Suprapubic skin (tissue), 4 donors: Measurements from ENCODE around the gene ABHD16B. TPM values are rescaled to one million over a fixed set of nuclear protein-coding genes. Genes with fewer than 3 reads are reported as not detected.
"Not testable (repeated sequence)": the region's sequence is repeated elsewhere in the genome, so short reads cannot be mapped to it uniquely, and the experiment has no call there.

ENCODE experiments used
- DNase-seq, 2 donors: peaks; one replicate each; pipeline ENCODE4 v3.0.0-alpha.2; 2019; ENCODE audit warnings: low spot score in 2 of 2
- H3K27ac ChIP-seq: fragments of 200-600 bp; sonication (generic); one replicate; pipeline ENCODE4 v1.5.1; 2019
- H3K27me3 ChIP-seq: fragments of 200-600 bp; sonication (generic); one replicate; pipeline ENCODE4 v1.5.1; 2019
- H3K36me3 ChIP-seq: fragments of 200-600 bp; sonication (generic); one replicate; pipeline ENCODE4 v1.5.1; 2019
- H3K4me1 ChIP-seq: fragments of 200-600 bp; sonication (generic); one replicate; pipeline ENCODE4 v1.5.1; 2019
- H3K4me3 ChIP-seq: fragments of 200-600 bp; sonication (generic); one replicate; pipeline ENCODE4 v1.5.1; 2019; ENCODE audit warnings: mild to moderate bottlenecking
- H3K9me3 ChIP-seq: fragments of 200-600 bp; sonication (generic); one replicate; pipeline ENCODE4 v1.5.1; 2019
- EP300 ChIP-seq: sonication (generic); formaldehyde crosslinking; IDR thresholded peaks from one replicate; pipeline ENCODE4 v1.6.1; 2017; ENCODE audit warnings: antibody characterized with exemption
- POLR2A ChIP-seq, 2 donors: fragments of 450-650 bp; IDR thresholded peaks; one replicate each; pipeline ENCODE4 v1.6.1; 2017; ENCODE audit warnings: antibody characterized with exemption in 2 of 2, mild to moderate bottlenecking in 2 of 2, moderate library complexity in 2 of 2
- POLR2AphosphoS5 ChIP-seq, 3 donors: sonication (generic); formaldehyde crosslinking; IDR thresholded peaks; one replicate each; pipeline ENCODE4 v1.6.1; 2017; ENCODE audit warnings: antibody characterized with exemption in 3 of 3
- WGBS: methylation state at CpG from one replicate; pipeline ENCODE4 v1.1.5; 2018; 5-methylcytosine and 5-hydroxymethylcytosine counted together
- total RNA-seq, 4 donors: library from RNA; depleted of rRNA; stranded (reverse); fragments of >200 nt; gene quantifications; one replicate each; pipeline ENCODE4 v1.1.0, GENCODE V29; 2016
- TF ChIP-seq, protein P1 (sequence below), 2 donors: fragments of 200-600 bp in 1 of 2; fragments of 450-650 bp in 1 of 2; sonication (generic) in 1 of 2; IDR thresholded peaks; one replicate each; pipeline ENCODE4 v1.5.1; 2016 to 2019; ENCODE audit warnings: antibody characterized with exemption in 2 of 2, mild to moderate bottlenecking in 1 of 2, moderate library complexity in 1 of 2

Gene ABHD16B
- total RNA-seq, 4 donors from 2014 or later, result not detected

DNA sequence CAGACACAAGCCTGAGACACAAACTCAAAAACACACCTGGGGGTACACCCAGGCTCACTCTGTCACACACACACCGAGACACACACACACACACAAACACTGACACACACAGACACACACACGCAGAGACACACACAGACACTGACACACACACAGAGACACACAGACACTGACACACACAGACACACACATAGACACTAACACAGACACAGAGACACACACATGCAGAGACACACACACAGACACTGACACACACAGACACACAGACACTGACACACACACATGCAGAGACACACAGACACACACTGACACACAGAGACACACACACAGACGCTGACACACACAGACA is 14.4 kb upstream of the ABHD16B start:
- Histone ChIP-seq H3K36me3 (no peaks in the 10 kb centered on the region), H3K27ac (peak overlapping the region; percentile 51), H3K9me3 (no peaks in the 10 kb centered on the region), H3K4me1 (peaks cover 31% of the 10 kb centered on the region), H3K4me3 (no peak overlapping the region), H3K27me3 (peaks cover 26% of the 10 kb centered on the region)
- TF ChIP-seq, protein P1, sequence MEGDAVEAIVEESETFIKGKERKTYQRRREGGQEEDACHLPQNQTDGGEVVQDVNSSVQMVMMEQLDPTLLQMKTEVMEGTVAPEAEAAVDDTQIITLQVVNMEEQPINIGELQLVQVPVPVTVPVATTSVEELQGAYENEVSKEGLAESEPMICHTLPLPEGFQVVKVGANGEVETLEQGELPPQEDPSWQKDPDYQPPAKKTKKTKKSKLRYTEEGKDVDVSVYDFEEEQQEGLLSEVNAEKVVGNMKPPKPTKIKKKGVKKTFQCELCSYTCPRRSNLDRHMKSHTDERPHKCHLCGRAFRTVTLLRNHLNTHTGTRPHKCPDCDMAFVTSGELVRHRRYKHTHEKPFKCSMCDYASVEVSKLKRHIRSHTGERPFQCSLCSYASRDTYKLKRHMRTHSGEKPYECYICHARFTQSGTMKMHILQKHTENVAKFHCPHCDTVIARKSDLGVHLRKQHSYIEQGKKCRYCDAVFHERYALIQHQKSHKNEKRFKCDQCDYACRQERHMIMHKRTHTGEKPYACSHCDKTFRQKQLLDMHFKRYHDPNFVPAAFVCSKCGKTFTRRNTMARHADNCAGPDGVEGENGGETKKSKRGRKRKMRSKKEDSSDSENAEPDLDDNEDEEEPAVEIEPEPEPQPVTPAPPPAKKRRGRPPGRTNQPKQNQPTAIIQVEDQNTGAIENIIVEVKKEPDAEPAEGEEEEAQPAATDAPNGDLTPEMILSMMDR (IDR thresholded peaks at IDR 0.05), result no peak
- TF ChIP-seq POLR2A (IDR thresholded peaks at IDR 0.05), result no peak
- no peak for TF ChIP-seq POLR2AphosphoS5 (IDR thresholded peaks at IDR 0.05)
- no peak for TF ChIP-seq EP300
- no peak for DNase-seq
- WGBS, result 82% methylated on average over 1 of the region's 3 CpGs

DNA sequence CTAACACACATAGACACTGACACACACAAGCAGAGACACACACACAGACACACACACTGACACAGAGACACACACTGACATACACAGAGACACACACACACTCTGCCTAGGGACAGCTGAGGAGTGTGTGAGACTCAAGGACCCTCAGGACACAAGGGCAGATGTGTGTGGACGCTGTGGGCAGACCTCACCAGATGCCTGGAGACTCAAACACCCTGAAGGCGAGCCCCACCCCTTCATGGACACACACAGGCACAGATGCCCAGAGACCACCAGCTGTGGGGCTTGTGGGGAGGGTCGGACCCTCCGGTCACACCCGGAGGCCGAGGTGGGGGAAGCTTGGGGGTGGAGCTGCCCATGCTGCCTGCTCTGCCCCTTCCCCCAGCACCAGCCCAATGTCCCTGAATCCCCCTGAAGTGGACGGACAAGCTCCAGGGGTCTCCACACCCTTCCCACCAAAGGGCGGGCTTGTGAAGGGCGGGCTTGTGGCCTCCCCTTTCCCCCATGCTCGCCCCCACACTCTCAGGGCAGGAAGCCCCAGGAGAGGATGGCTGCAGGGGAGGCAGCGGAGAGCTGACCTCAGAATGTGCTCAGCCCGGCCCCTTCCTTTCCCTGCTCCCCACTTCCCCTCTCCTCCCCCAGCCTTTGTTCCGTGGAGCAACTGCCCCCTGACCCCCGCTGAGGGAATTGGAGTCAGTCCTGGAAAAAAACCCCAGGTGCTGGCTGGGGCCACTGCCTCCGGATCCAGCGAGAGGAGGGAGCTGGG is 13.9 kb upstream of the ABHD16B start:
- TF ChIP-seq POLR2A (IDR thresholded peaks at IDR 0.05) (no peak), POLR2AphosphoS5 (IDR thresholded peaks at IDR 0.05) (no peak), EP300 (no peak)
- TF ChIP-seq, protein P1 (IDR thresholded peaks at IDR 0.05), result no peak
- H3K4me3 ChIP-seq, result no peak overlapping the region
- H3K27ac ChIP-seq, result peak overlapping the region; percentile 51
- peaks cover 26% of the 10 kb centered on the region for H3K27me3 ChIP-seq
- H3K36me3 ChIP-seq, result no peaks in the 10 kb centered on the region
- H3K4me1 ChIP-seq, result peaks cover 31% of the 10 kb centered on the region
- H3K9me3 ChIP-seq, result no peaks in the 10 kb centered on the region
- WGBS, result 15% methylated on average over 9 of the region's 16 CpGs
- DNase-seq, result no peak

DNA sequence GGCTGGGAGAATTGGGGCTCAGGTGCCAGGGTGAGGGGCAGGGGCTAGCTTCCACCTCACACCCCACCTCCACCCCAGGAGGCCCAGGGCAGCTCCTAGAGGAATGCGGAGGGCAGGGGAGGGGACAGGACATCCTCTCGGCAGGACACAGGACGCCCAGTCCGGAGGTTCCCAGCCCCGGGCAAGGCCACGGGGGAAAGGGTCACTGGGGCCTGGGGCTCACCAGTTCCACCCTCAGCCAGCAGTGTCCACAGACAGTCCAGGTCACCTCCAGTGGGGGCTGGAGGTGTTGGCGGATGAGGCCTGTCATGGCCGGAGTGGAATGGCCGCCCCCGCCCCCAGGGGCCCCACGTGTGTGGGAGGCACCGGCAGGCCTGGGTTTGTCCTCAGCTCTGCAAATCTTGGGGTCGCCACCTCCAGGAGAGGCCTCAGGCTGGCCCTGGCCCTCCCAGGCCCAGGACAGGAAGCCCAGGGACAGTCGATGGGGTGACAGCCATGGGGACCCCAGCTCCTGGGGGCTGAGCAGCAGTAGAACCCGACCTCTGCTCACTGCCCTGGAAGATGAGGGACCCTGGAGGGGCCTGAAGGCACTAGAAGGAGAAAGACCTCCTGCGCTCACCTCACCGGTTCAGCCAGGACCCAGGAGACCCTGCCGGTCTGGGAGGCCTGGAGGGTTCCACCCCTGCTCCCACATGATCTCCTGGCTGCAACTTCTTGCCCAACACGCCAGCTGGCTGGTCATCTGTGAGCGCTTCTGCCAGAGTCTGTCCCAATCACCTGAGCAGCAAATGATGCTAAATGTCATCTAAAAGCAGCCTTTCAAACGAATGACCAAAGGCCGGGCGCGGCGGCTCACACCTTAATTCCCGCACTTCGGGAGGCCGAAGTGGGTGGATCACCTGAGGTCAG is 13.0 kb upstream of the ABHD16B start:
- 81% methylated on average over 13 of the region's 28 CpGs for WGBS
- Histone ChIP-seq H3K36me3 (no peaks in the 10 kb centered on the region), H3K4me3 (no peak overlapping the region), H3K9me3 (no peaks in the 10 kb centered on the region), H3K27me3 (peaks cover 26% of the 10 kb centered on the region), H3K27ac (peak overlapping the region; percentile 51), H3K4me1 (peaks cover 31% of the 10 kb centered on the region)
- TF ChIP-seq POLR2AphosphoS5 (IDR thresholded peaks at IDR 0.05) (no peak), POLR2A (IDR thresholded peaks at IDR 0.05) (no peak), EP300 (no peak)
- TF ChIP-seq, protein P1 (IDR thresholded peaks at IDR 0.05), result no peak
- DNase-seq, result no peak

DNA sequence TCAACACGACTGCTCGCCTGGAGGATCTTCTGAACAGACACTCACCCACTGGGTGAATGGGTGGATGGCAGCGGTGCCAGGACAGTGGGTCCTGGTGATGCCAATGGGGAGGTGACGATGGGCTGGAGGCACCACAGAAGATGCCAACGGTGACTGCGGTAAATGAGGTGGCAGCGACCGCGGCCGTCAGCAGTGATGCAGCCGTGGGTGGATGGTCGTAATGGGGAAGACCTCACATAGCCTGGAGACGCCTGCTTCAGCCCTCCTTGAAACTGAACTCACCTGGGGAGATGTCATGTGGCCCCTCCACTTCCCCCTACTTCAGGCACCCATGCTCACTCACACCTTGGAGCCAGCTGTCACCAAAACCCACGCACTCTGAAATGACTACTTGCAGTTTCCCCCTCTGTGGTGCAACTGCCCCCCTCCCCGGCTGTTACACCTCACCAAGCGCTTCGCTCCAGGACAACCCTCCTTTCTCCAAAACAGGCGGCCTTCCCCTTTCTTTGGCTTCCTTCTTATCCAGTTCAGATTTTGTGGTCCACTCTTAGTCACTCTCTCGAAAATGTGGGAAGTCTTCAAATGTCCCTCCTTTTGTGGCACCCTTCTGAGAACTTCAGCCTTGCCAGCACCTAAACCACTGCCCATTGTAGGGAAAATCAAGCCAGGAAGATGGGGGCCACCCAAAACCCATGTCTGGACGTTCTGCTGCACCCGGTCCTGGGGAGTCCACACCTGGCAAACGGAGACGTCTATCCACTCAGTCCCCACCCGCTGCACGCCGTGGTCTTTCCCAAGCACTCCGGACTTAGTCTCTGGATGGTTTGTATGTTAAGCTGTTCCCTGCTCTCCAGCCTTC is 10.4 kb upstream of the ABHD16B start:
- H3K27me3 ChIP-seq, result peaks cover 36% of the 10 kb centered on the region
- peaks cover 46% of the 10 kb centered on the region for H3K4me1 ChIP-seq
- no peak overlapping the region for H3K27ac ChIP-seq
- 72% methylated on average over 23 of the region's 27 CpGs for WGBS
- DNase-seq, result no peak
- no peaks in the 10 kb centered on the region for H3K36me3 ChIP-seq
- TF ChIP-seq POLR2AphosphoS5 (IDR thresholded peaks at IDR 0.05), result no peak
- TF ChIP-seq, protein P1 (IDR thresholded peaks at IDR 0.05), result no peak
- no peak for TF ChIP-seq EP300
- TF ChIP-seq POLR2A (IDR thresholded peaks at IDR 0.05), result no peak
- H3K9me3 ChIP-seq, result no peaks in the 10 kb centered on the region
- no peak overlapping the region for H3K4me3 ChIP-seq

DNA sequence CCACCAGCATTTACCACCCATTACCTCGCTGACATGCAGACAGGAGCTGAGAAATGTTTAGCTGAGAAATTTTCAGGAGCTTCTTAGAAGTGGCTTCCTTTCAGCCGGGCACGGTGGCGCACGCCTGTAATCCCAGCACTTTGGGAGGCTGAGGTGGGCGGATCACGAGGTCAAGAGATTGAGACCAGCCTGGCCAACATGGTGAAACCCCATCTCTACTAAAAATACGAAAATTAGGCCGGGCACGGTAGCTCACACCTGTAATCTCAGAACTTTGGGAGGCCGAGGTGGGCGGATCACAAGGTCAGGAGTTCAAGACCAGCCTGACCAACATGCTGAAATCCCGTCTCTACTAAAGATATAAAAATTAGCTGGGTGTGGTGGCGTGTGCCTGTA is 9.8 kb upstream of the ABHD16B start:
- DNase-seq, H3K27ac ChIP-seq, H3K9me3 ChIP-seq, H3K36me3 ChIP-seq, H3K4me3 ChIP-seq: not testable (repeated sequence)
- H3K4me1 ChIP-seq, result peaks cover 44% of the 10 kb centered on the region
- peaks cover 35% of the 10 kb centered on the region for H3K27me3 ChIP-seq
- 94% methylated on average over 14 of the region's 14 CpGs for WGBS

DNA sequence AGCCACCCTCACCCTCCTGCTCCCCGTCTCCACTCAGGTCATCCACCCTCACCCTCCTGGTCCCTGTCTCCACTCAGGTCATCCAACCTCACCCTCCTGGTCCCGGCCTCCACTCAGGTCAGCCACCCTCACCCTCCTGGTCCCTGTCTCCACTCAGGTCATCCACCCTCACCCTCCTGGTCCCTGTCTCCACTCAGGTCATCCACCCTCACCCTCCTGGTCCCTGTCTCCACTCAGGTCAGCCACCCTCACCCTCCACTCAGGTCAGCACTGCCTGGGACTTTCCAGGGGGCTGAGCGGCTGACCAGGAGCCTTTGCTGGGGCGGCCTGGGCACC is 7.6 kb upstream of the ABHD16B start:
- peak overlapping the region; percentile 33 for H3K4me3 ChIP-seq
- not testable (repeated sequence) for DNase-seq, H3K36me3 ChIP-seq, H3K9me3 ChIP-seq
- peaks cover 49% of the 10 kb centered on the region for H3K4me1 ChIP-seq
- WGBS, result 69% methylated on average over 4 of the region's 4 CpGs
- H3K27me3 ChIP-seq, result peaks cover 26% of the 10 kb centered on the region
- peak overlapping the region; percentile 78 for H3K27ac ChIP-seq
